NT2/D1 (cell line): ENCODE data around the gene ANGPTL1.

Source experiments
- DNase-seq: peaks from one replicate; pipeline ENCODE4 v3.0.0-alpha.2; 2011; ENCODE audit warnings: low read depth, low spot score
- H3K27me3 ChIP-seq: 2 replicates; pipeline ENCODE4 v1.6.0; 2011; ENCODE audit warnings: mild to moderate bottlenecking; ENCODE audit not compliant: insufficient read length, insufficient read depth
- H3K36me3 ChIP-seq: 2 replicates; pipeline ENCODE4 v1.6.1; 2011; ENCODE audit warnings: mild to moderate bottlenecking, low read length, mixed read lengths; ENCODE audit not compliant: insufficient read depth, insufficient read length
- H3K4me1 ChIP-seq: 2 replicates; pipeline ENCODE4 v1.5.1; 2011; ENCODE audit not compliant: insufficient read depth, insufficient read length
- H3K4me3 ChIP-seq: 2 replicates; pipeline ENCODE4 v1.5.1; 2011; ENCODE audit warnings: low read depth; ENCODE audit not compliant: insufficient read length
- H3K9ac ChIP-seq: 2 replicates; pipeline ENCODE4 v1.6.0; 2011; ENCODE audit warnings: low read depth; ENCODE audit not compliant: insufficient read length
- H3K9me3 ChIP-seq: 2 replicates; pipeline ENCODE4 v1.5.1; 2011; ENCODE audit warnings: mild to moderate bottlenecking, low read length; ENCODE audit not compliant: insufficient read depth
- SUZ12 ChIP-seq: IDR thresholded peaks from 2 replicates; pipeline ENCODE4 v1.6.1; 2011; ENCODE audit not compliant: insufficient read length, insufficient read depth; ENCODE audit errors: extremely low read depth
- YY1 ChIP-seq: IDR thresholded peaks from 2 replicates; pipeline ENCODE4 v1.6.1; 2011; ENCODE audit not compliant: insufficient read length, insufficient read depth
- ZNF274 ChIP-seq: IDR thresholded peaks from 2 replicates; pipeline ENCODE4 v1.6.1; 2011; ENCODE audit warnings: mild to moderate bottlenecking, low read depth, low read length

ANGPTL1 gene

DNA sequence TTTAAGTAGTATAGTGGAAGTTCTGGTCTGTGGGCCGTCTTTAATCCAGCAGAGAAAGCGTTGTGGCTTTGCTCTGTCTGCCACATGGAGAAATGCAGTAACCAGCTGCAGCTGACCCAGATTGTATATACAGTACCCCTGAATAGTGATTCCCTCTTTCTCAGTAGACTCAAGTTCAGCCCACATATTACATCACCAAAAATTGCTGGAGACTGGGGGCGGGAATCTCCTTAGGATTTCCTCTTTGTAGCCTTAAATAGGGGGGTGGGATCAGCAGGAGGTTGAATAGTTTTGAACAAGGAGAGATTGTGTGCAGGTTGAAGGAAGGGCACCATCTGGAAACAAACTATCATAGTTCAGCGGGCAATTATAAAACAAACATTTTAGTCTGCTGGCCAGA is at the start of gene ANGPTL1:
TSS of gene ANGPTL1 (minus strand) at position 134 of the 400 bp plus-strand sequence. CDS start 5,301 bp downstream, outside the sequence.
- H3K36me3 ChIP-seq: no peaks in the 10 kb centered on the region
- no peak for DNase-seq
- no peak within 1 kb of the TSS for H3K9ac ChIP-seq
- no peaks in the 10 kb centered on the region for H3K4me1 ChIP-seq
- TF ChIP-seq ZNF274: no peak
- no peak for TF ChIP-seq YY1
- no peak for TF ChIP-seq SUZ12
- no peak within 1 kb of the TSS for H3K4me3 ChIP-seq
- no peaks in the 10 kb centered on the region for H3K27me3 ChIP-seq
- no peaks in the 10 kb centered on the region for H3K9me3 ChIP-seq

DNA sequence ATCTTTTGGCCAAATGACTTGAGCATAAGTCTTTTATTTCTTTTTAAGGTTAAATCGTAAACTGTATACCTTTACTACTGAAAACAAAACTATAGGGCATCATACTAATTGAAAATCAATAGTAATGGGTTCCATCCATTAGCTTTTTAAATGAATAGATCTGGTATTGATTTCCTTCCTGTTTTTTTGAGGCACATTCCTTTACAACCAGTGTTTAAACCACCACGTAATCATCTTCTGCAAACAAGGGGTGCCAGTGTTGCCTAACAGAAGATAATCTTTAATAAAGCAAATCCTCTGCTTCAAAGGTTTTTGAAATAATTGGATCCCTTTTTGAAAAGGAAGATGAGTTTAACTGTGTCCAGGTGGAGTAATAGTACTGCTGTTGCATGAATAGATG is 48.7 kb upstream of the ANGPTL1 start:
- no peak for DNase-seq
- no peak overlapping the region for H3K4me3 ChIP-seq
- no peak overlapping the region for H3K9ac ChIP-seq
- peaks cover 1% of the 10 kb centered on the region for H3K36me3 ChIP-seq
- no peaks in the 10 kb centered on the region for H3K4me1 ChIP-seq
- TF ChIP-seq ZNF274 (no peak), SUZ12 (no peak), YY1 (no peak)
- H3K9me3 ChIP-seq: peaks cover 1% of the 10 kb centered on the region; the same call in 1 of the 2 replicates
- no peaks in the 10 kb centered on the region for H3K27me3 ChIP-seq

- Histone ChIP-seq H3K9me3 (no peaks in the 10 kb centered on the region), H3K36me3 (peaks cover 6% of the 10 kb centered on the region), H3K4me1 (no peaks in the 10 kb centered on the region), H3K4me3 (no peak overlapping the region), H3K27me3 (no peaks in the 10 kb centered on the region), H3K9ac (no peak overlapping the region)
- TF ChIP-seq ZNF274 (no peak), SUZ12 (no peak), YY1 (no peak)
- no peak for DNase-seq
Observed at GRCh38 chr1:178918955-178919354, 48.1 kb upstream of the ANGPTL1 start.

DNA sequence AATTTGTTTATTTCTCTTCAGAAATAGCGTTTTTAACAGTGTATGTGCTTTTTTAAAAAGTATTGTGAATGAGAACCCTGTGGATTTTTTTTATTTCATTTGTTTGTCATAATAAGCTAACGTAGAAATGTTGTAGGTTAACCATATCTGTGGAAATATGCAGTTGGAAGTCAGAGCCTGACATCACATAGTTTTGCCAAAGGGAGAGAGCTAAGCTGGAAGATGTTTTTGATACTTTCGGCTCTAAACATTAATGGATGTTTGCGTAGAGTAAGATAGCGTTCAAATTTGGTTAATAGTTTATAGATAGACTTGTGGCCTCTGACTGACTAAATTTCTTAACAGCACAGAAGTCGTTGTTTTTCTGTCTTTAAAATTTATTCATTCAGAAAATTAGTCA is 47.4 kb upstream of the ANGPTL1 start:
- no peak for DNase-seq
- peaks cover 10% of the 10 kb centered on the region for H3K36me3 ChIP-seq

GRCh38 chr1:178916448-178917174 is 45.7 kb upstream of the ANGPTL1 start:
- H3K4me3 ChIP-seq: no peak overlapping the region
- DNase-seq: no peak
- no peak for TF ChIP-seq SUZ12
- TF ChIP-seq ZNF274: no peak
- no peak for TF ChIP-seq YY1
- H3K27me3 ChIP-seq: no peaks in the 10 kb centered on the region
- no peak overlapping the region for H3K9ac ChIP-seq
- peaks cover 10% of the 10 kb centered on the region for H3K36me3 ChIP-seq
- no peaks in the 10 kb centered on the region for H3K4me1 ChIP-seq
- no peaks in the 10 kb centered on the region for H3K9me3 ChIP-seq

More for the DNA sequence above, 47.4 kb upstream of the ANGPTL1 start:
- Histone ChIP-seq H3K27me3 (no peaks in the 10 kb centered on the region), H3K4me1 (no peaks in the 10 kb centered on the region), H3K9me3 (no peaks in the 10 kb centered on the region), H3K9ac (no peak overlapping the region), H3K4me3 (no peak overlapping the region)
- TF ChIP-seq YY1 (no peak), SUZ12 (no peak)

DNA sequence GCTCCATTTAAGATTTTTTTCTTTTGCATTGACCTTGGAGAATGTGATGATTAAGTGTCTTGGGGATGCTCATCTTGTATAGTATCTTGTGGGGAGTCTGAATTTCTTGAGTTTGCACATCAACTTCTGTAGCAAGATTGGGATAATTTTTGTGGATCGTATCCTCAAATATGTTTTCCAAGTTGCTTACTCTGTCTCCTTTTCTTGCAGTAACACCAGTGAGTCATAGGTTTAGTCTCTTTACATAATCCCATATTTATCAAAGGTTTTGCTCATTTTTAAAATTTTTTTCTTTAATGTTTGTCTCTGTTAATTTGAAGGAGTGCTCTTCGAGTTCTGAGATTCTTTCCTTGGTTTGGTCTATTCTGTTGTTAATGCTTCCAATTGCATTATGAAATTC is 41.7 kb upstream of the ANGPTL1 start:
- no peak overlapping the region for H3K9ac ChIP-seq
- TF ChIP-seq YY1 (no peak), ZNF274 (no peak), SUZ12 (no peak)
- no peaks in the 10 kb centered on the region for H3K9me3 ChIP-seq
- no peak overlapping the region for H3K4me3 ChIP-seq
- no peaks in the 10 kb centered on the region for H3K4me1 ChIP-seq
- H3K36me3 ChIP-seq: peaks cover 10% of the 10 kb centered on the region
- H3K27me3 ChIP-seq: no peaks in the 10 kb centered on the region
- no peak for DNase-seq

DNA sequence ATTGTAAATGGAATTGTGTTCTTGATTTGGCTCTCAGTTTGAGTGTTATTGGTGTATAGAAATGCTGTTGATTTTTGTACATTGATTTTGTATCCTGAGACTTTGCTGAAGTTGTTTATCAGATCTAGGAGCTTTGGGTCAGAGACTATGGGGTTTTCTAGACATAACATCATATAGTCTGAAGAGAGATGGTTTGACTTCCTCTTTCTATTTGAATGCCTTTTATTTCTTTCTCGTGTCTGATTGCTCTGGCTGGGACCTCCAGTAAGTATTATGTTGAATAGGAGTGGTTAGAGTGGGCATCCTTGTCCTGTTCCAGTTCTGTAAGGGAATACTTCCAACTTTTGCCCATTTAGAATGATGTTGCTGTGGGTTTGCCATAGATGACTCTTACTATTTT is 39.1 kb upstream of the ANGPTL1 start:
- H3K4me3 ChIP-seq: no peak overlapping the region
- H3K36me3 ChIP-seq: peaks cover 10% of the 10 kb centered on the region
- no peak overlapping the region for H3K9ac ChIP-seq
- no peaks in the 10 kb centered on the region for H3K4me1 ChIP-seq
- no peaks in the 10 kb centered on the region for H3K27me3 ChIP-seq
- no peak for DNase-seq
- TF ChIP-seq SUZ12: no peak
- no peak for TF ChIP-seq ZNF274
- no peak for TF ChIP-seq YY1
- H3K9me3 ChIP-seq: no peaks in the 10 kb centered on the region

DNA sequence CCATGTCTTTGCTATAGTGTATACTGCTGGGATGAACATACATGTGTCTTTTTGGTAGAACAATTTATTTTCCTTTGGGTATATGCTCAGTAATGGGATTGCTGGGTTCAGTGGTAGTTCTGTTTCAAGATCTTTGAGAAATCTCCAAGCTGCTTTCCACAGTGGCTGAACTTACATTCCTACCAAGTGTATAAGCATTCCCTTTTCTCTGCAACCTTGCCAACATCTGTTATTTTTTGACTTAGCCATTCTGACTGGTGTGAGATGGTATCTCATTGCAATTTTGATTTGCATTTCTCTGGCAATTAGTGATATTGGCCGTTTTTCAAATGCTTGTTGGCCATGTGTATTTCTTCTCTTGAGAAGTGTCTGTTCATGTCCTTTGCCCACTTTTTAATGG is 37.5 kb upstream of the ANGPTL1 start:
- H3K27me3 ChIP-seq: no peaks in the 10 kb centered on the region
- no peak overlapping the region for H3K4me3 ChIP-seq
- no peaks in the 10 kb centered on the region for H3K4me1 ChIP-seq
- no peak overlapping the region for H3K9ac ChIP-seq
- H3K36me3 ChIP-seq: no peaks in the 10 kb centered on the region
- no peaks in the 10 kb centered on the region for H3K9me3 ChIP-seq
- DNase-seq: no peak
- TF ChIP-seq ZNF274 (no peak), YY1 (no peak), SUZ12 (no peak)
